Type B pancreatic cell (in vitro differentiated cells): ENCODE measurements around the gene NUDT14. TPM values are rescaled to one million over a fixed set of nuclear protein-coding genes. Genes with fewer than 3 reads are reported as not detected.

Source experiments
- DNase-seq: peaks from one replicate; pipeline ENCODE4 v3.0.0; 2021; ENCODE audit warnings: mixed read lengths; ENCODE audit not compliant: unreplicated experiment; ENCODE audit errors: extremely low spot score
- H3K27ac Mint-ChIP-seq: 2 replicates; pipeline ENCODE4 v1.8.0; 2021; ENCODE audit warnings: mild to moderate bottlenecking, mixed read lengths
- H3K27me3 Mint-ChIP-seq: 2 replicates; pipeline ENCODE4 v1.8.0; 2021; ENCODE audit warnings: mixed read lengths
- H3K36me3 Mint-ChIP-seq: 2 replicates; pipeline ENCODE4 v1.8.0; 2021; ENCODE audit warnings: mixed read lengths
- H3K4me1 Mint-ChIP-seq: one replicate; pipeline ENCODE4 v1.8.0; 2021; ENCODE audit warnings: mixed read lengths; ENCODE audit not compliant: unreplicated experiment
- H3K4me3 Mint-ChIP-seq: 2 replicates; pipeline ENCODE4 v1.8.0; 2021; ENCODE audit warnings: mild to moderate bottlenecking, mixed read lengths
- H3K9me3 Mint-ChIP-seq: 2 replicates; pipeline ENCODE4 v1.8.0; 2021; ENCODE audit warnings: mixed read lengths
- CTCF ChIP-seq: fragments of 200-600 bp; sonication (generic); conservative IDR thresholded peaks from 2 replicates; pipeline ENCODE4 v1.5.0; 2021; ENCODE audit warnings: antibody characterized with exemption, mild to moderate bottlenecking
- total RNA-seq: library from RNA; stranded (reverse); gene quantifications from 2 replicates; pipeline ENCODE4 v1.2.1, GENCODE V29; 2021; ENCODE audit warnings: low replicate concordance

NUDT14 gene
- total RNA-seq, 1 donor from 2014 or later: 33.3 TPM

- Mint-ChIP-seq H3K4me3 (no peak overlapping the region), H3K9me3 (no peaks in the 10 kb centered on the region), H3K4me1 (no peaks in the 10 kb centered on the region), H3K36me3 (no peaks in the 10 kb centered on the region), H3K27me3 (no peaks in the 10 kb centered on the region), H3K27ac (no peak overlapping the region)
- TF ChIP-seq CTCF: no peak
- DNase-seq: no peak
Observed at GRCh38 chr14:105153739-105154475, 27.2 kb downstream of the NUDT14 start.

GRCh38 chr14:105153331-105153731 lies 27.8 kb downstream of the NUDT14 start:
- no peak for DNase-seq
- H3K27ac Mint-ChIP-seq: no peak overlapping the region
- no peaks in the 10 kb centered on the region for H3K36me3 Mint-ChIP-seq
- no peaks in the 10 kb centered on the region for H3K27me3 Mint-ChIP-seq
- H3K9me3 Mint-ChIP-seq: no peaks in the 10 kb centered on the region
- no peaks in the 10 kb centered on the region for H3K4me1 Mint-ChIP-seq
- no peak for TF ChIP-seq CTCF
- no peak overlapping the region for H3K4me3 Mint-ChIP-seq

- H3K4me3 Mint-ChIP-seq: no peak overlapping the region
- no peak for DNase-seq
- H3K27me3 Mint-ChIP-seq: no peaks in the 10 kb centered on the region
- no peaks in the 10 kb centered on the region for H3K4me1 Mint-ChIP-seq
- no peaks in the 10 kb centered on the region for H3K9me3 Mint-ChIP-seq
- TF ChIP-seq CTCF: no peak
- no peaks in the 10 kb centered on the region for H3K36me3 Mint-ChIP-seq
- no peak overlapping the region for H3K27ac Mint-ChIP-seq
Observed at GRCh38 chr14:105152794-105153241, 28.3 kb downstream of the NUDT14 start.

GRCh38 chr14:105151838-105152793 lies 29.0 kb downstream of the NUDT14 start:
- Mint-ChIP-seq H3K27me3 (no peaks in the 10 kb centered on the region), H3K4me1 (no peaks in the 10 kb centered on the region), H3K4me3 (no peak overlapping the region), H3K36me3 (no peaks in the 10 kb centered on the region), H3K27ac (no peak overlapping the region), H3K9me3 (no peaks in the 10 kb centered on the region)
- TF ChIP-seq CTCF: no peak
- no peak for DNase-seq

- Mint-ChIP-seq H3K9me3 (no peaks in the 10 kb centered on the region), H3K27me3 (no peaks in the 10 kb centered on the region), H3K36me3 (no peaks in the 10 kb centered on the region), H3K27ac (no peak overlapping the region), H3K4me1 (no peaks in the 10 kb centered on the region), H3K4me3 (no peak overlapping the region)
- TF ChIP-seq CTCF: no peak
- no peak for DNase-seq
Observed at GRCh38 chr14:105151084-105151837, 29.9 kb downstream of the NUDT14 start.
